ENCODE results near the gene SIRPB2.

Gene SIRPB2

DNA sequence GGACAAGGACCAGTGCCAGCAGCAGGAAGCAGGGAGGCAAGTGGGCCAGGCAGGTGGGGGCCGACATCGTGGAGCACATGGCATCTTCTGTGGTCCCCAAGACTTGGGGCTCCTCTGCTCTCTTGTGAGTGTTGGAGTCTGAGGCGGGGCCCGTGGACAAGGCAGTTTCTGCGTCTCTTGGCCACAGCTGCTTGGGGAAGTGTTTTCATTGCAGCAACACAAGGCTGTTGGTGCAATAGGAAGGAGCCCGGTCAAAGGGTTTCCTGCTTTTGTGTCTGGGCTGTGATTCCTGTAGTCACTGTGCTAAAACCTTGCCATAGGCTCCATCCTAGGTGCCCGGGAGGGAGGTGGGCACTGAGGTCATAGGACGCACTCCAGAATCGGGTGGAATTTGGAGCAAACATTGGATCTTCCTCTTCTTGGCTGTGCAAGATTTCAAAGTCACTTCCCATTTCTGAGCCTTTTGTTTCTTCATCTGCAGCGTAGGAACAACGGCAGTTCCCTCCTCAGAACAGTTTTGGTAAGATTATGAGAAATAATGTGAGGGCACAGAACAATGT, at the start of gene SIRPB2:
Gene SIRPB2, minus strand, starts transcription at position 140 of the 560 bp plus-strand sequence. Its CDS starts 61 bp downstream, at position 79.
- Histone ChIP-seq H3K4me1 (ENCODE audit: control insufficient read depth, insufficient read depth, low read length) (peaks cover 28% of the 10 kb centered on the region), H3K4me3 (ENCODE audit: low read length) (no peak within 1 kb of the TSS), H3K36me3 (ENCODE audit: control insufficient read depth, insufficient read depth, low read length, severe bottlenecking) (no peaks in the 10 kb centered on the region), H3K9me3 (ENCODE audit: control insufficient read depth, low read length) (no peaks in the 10 kb centered on the region), H3K27me3 (replicated peaks; ENCODE audit: control insufficient read depth, insufficient read depth, low read length) (peaks cover 12% of the 10 kb centered on the region), H3K9ac (ENCODE audit: low read length) (no peak within 1 kb of the TSS)
- no peak for DNase-seq (ENCODE audit: low read depth)

DNA sequence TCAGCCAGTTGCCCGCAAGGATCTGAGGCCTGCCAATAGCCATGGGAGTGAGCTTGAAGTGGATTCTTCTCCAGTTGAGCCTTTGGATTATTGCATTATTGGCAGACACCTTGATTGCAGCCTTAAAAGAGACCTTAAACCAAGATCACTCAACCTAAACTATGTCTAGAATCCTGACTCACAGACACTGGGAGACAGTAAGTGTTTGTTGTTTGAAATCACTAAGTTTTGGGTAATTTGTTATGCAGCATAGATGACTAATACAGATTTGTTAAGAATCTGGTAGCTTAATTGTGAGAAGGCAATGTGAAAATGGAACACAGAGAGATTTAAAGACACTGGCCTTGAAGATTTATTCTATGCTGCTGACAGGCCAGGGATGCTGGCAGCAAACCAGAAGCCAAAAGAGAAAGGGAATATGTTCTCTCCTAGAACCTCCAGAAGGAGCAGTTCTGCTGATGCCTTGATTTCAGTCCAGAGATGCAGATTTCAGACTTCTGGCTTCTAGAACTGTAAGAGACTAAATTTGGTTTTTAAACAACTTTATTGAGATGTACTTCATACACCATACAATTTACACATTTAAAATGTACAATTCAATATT, 48.7 kb upstream of the SIRPB2 start:
- Histone ChIP-seq H3K9ac (ENCODE audit: low read length) (no peak overlapping the region), H3K4me3 (ENCODE audit: low read length) (no peak overlapping the region), H3K36me3 (ENCODE audit: control insufficient read depth, insufficient read depth, low read length, severe bottlenecking) (no peaks in the 10 kb centered on the region), H3K4me1 (ENCODE audit: control insufficient read depth, insufficient read depth, low read length) (peaks cover 4% of the 10 kb centered on the region), H3K9me3 (ENCODE audit: control insufficient read depth, low read length) (peaks cover 9% of the 10 kb centered on the region), H3K27me3 (replicated peaks; ENCODE audit: control insufficient read depth, insufficient read depth, low read length) (no peaks in the 10 kb centered on the region)
- DNase-seq (ENCODE audit: low read depth) = no peak

DNA sequence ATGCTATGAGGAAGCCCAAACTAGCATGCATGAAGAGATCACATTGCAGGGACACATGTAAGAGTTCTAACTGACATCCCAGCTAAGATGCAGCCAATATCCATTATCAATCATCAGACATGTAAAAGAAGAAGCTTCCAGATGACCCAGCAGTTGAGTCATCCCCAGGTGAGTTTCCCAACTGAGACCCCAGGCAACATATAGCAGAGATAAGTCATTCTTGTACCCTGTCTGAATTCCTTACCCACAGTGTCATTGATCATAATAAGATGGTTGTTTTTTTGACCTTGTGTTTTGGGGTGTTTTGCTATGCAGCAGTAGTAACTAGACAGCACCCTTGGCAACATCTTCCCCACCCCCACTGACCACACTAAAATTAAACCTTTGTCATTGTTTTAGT, 47.4 kb upstream of the SIRPB2 start:
- no peak overlapping the region for H3K9ac ChIP-seq (ENCODE audit: low read length)
- peaks cover 9% of the 10 kb centered on the region for H3K9me3 ChIP-seq (ENCODE audit: control insufficient read depth, low read length)
- no peak overlapping the region for H3K4me3 ChIP-seq (ENCODE audit: low read length)
- no peak for DNase-seq (ENCODE audit: low read depth)
- H3K4me1 ChIP-seq (ENCODE audit: control insufficient read depth, insufficient read depth, low read length) = peaks cover 11% of the 10 kb centered on the region
- no peaks in the 10 kb centered on the region for H3K27me3 ChIP-seq (replicated peaks; ENCODE audit: control insufficient read depth, insufficient read depth, low read length)
- H3K36me3 ChIP-seq (ENCODE audit: control insufficient read depth, insufficient read depth, low read length, severe bottlenecking) = no peaks in the 10 kb centered on the region

GRCh38 chr20:1537731-1538058, 46.5 kb upstream of the SIRPB2 start:
- Histone ChIP-seq H3K9me3 (ENCODE audit: control insufficient read depth, low read length) (peaks cover 9% of the 10 kb centered on the region), H3K9ac (ENCODE audit: low read length) (no peak overlapping the region), H3K4me3 (ENCODE audit: low read length) (no peak overlapping the region), H3K27me3 (replicated peaks; ENCODE audit: control insufficient read depth, insufficient read depth, low read length) (no peaks in the 10 kb centered on the region), H3K4me1 (ENCODE audit: control insufficient read depth, insufficient read depth, low read length) (peaks cover 11% of the 10 kb centered on the region), H3K36me3 (ENCODE audit: control insufficient read depth, insufficient read depth, low read length, severe bottlenecking) (no peaks in the 10 kb centered on the region)
- DNase-seq (ENCODE audit: low read depth) = no peak

GRCh38 chr20:1536893-1537730, 45.9 kb upstream of the SIRPB2 start:
- DNase-seq (ENCODE audit: low read depth) = no peak
- peaks cover 9% of the 10 kb centered on the region for H3K9me3 ChIP-seq (ENCODE audit: control insufficient read depth, low read length)
- no peaks in the 10 kb centered on the region for H3K27me3 ChIP-seq (replicated peaks; ENCODE audit: control insufficient read depth, insufficient read depth, low read length)
- peaks cover 11% of the 10 kb centered on the region for H3K4me1 ChIP-seq (ENCODE audit: control insufficient read depth, insufficient read depth, low read length)
- H3K9ac ChIP-seq (ENCODE audit: low read length) = no peak overlapping the region
- H3K4me3 ChIP-seq (ENCODE audit: low read length) = no peak overlapping the region
- H3K36me3 ChIP-seq (ENCODE audit: control insufficient read depth, insufficient read depth, low read length, severe bottlenecking) = no peaks in the 10 kb centered on the region

GRCh38 chr20:1535420-1536175, 44.4 kb upstream of the SIRPB2 start:
- no peaks in the 10 kb centered on the region for H3K36me3 ChIP-seq (ENCODE audit: control insufficient read depth, insufficient read depth, low read length, severe bottlenecking)
- H3K9me3 ChIP-seq (ENCODE audit: control insufficient read depth, low read length) = peaks cover 9% of the 10 kb centered on the region
- no peaks in the 10 kb centered on the region for H3K27me3 ChIP-seq (replicated peaks; ENCODE audit: control insufficient read depth, insufficient read depth, low read length)
- DNase-seq (ENCODE audit: low read depth) = no peak
- no peak overlapping the region for H3K9ac ChIP-seq (ENCODE audit: low read length)
- H3K4me3 ChIP-seq (ENCODE audit: low read length) = no peak overlapping the region
- H3K4me1 ChIP-seq (ENCODE audit: control insufficient read depth, insufficient read depth, low read length) = peaks cover 11% of the 10 kb centered on the region

DNA sequence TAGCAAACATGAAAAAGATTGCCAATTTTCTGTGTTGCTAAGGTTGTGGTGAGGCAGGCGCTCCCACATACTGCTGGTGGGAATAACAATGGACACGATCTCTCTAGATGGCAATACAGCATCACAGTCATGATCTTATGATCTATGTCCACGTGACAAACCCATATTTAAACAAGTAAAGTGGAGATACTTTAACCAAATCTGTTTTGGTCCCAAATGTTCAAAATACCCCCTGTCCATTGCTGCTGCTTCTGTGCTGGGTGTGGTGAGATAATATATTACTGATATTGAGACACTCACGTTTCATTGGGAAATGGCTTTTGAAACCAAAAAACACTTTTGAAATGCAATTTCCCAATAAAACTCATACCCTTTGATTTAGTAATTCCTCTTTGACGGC, 43.3 kb upstream of the SIRPB2 start:
- Histone ChIP-seq H3K9ac (ENCODE audit: low read length) (no peak overlapping the region), H3K4me3 (ENCODE audit: low read length) (no peak overlapping the region), H3K9me3 (ENCODE audit: control insufficient read depth, low read length) (peaks cover 2% of the 10 kb centered on the region), H3K27me3 (replicated peaks; ENCODE audit: control insufficient read depth, insufficient read depth, low read length) (no peaks in the 10 kb centered on the region), H3K4me1 (ENCODE audit: control insufficient read depth, insufficient read depth, low read length) (peaks cover 11% of the 10 kb centered on the region), H3K36me3 (ENCODE audit: control insufficient read depth, insufficient read depth, low read length, severe bottlenecking) (no peaks in the 10 kb centered on the region)
- no peak for DNase-seq (ENCODE audit: low read depth)

DNA sequence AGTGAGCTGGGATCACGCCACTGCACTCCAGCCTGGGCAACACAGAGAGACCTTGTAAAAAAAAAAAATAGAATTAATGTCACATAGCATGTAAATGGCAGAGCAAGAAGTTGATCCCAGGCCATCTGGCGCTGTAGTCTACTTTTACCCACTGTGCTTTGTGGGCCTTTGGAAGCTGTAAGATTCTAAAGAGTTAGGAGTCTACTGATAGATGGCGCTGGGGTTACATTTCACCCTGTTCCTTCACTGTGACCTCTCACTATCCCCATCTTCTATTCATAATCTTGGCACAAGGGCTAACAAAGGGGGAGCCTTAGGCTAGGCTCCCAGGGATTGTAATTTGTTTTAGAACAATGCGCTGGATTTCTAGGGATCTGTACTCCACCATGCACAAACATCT, 41.8 kb upstream of the SIRPB2 start:
- H3K9ac ChIP-seq (ENCODE audit: low read length) = no peak overlapping the region
- no peak for DNase-seq (ENCODE audit: low read depth)
- H3K4me3 ChIP-seq (ENCODE audit: low read length) = no peak overlapping the region
- H3K9me3 ChIP-seq (ENCODE audit: control insufficient read depth, low read length) = peaks cover 3% of the 10 kb centered on the region
- H3K4me1 ChIP-seq (ENCODE audit: control insufficient read depth, insufficient read depth, low read length) = peaks cover 11% of the 10 kb centered on the region
- H3K36me3 ChIP-seq (ENCODE audit: control insufficient read depth, insufficient read depth, low read length, severe bottlenecking) = no peaks in the 10 kb centered on the region
- H3K27me3 ChIP-seq (replicated peaks; ENCODE audit: control insufficient read depth, insufficient read depth, low read length) = no peaks in the 10 kb centered on the region

GRCh38 chr20:1528811-1529210, 37.6 kb upstream of the SIRPB2 start:
- Histone ChIP-seq H3K4me1 (ENCODE audit: control insufficient read depth, insufficient read depth, low read length) (no peaks in the 10 kb centered on the region), H3K36me3 (ENCODE audit: control insufficient read depth, insufficient read depth, low read length, severe bottlenecking) (no peaks in the 10 kb centered on the region), H3K4me3 (ENCODE audit: low read length) (no peak overlapping the region), H3K27me3 (replicated peaks; ENCODE audit: control insufficient read depth, insufficient read depth, low read length) (no peaks in the 10 kb centered on the region), H3K9ac (ENCODE audit: low read length) (no peak overlapping the region), H3K9me3 (ENCODE audit: control insufficient read depth, low read length) (peaks cover 6% of the 10 kb centered on the region)
- peak; percentile 17 for DNase-seq (ENCODE audit: low read depth)

DNA sequence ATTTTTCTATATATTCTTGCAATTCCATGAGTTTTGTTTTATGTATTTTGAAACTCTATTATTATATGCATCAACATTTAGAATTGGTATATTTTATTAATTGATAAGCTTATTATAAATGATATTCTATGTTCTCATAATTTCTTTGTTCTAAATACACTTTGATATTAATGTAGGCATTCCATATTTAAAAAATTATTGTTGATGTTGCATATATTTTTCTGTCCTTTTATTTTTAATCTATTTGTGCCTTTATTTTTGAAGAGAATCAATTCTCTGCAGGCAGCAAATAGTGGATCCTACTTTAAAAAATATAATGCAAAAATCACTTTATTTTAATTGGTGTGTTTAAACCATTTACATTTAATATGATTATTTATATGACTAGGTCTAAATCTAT, 36.7 kb upstream of the SIRPB2 start:
- DNase-seq (ENCODE audit: low read depth) = no peak
- Histone ChIP-seq H3K27me3 (replicated peaks; ENCODE audit: control insufficient read depth, insufficient read depth, low read length) (no peaks in the 10 kb centered on the region), H3K9me3 (ENCODE audit: control insufficient read depth, low read length) (peaks cover 6% of the 10 kb centered on the region), H3K4me1 (ENCODE audit: control insufficient read depth, insufficient read depth, low read length) (no peaks in the 10 kb centered on the region), H3K4me3 (ENCODE audit: low read length) (no peak overlapping the region), H3K9ac (ENCODE audit: low read length) (no peak overlapping the region), H3K36me3 (ENCODE audit: control insufficient read depth, insufficient read depth, low read length, severe bottlenecking) (no peaks in the 10 kb centered on the region)

- DNase-seq (ENCODE audit: low read depth) = no peak
These were observed 35.7 kb upstream of the SIRPB2 start for GRCh38 chr20:1526896-1527295.

More at GRCh38 chr20:1526896-1527295, 35.7 kb upstream of the SIRPB2 start:
- Histone ChIP-seq H3K9ac (ENCODE audit: low read length) (no peak overlapping the region), H3K36me3 (ENCODE audit: control insufficient read depth, insufficient read depth, low read length, severe bottlenecking) (no peaks in the 10 kb centered on the region), H3K9me3 (ENCODE audit: control insufficient read depth, low read length) (peaks cover 6% of the 10 kb centered on the region), H3K4me3 (ENCODE audit: low read length) (no peak overlapping the region), H3K4me1 (ENCODE audit: control insufficient read depth, insufficient read depth, low read length) (no peaks in the 10 kb centered on the region), H3K27me3 (replicated peaks; ENCODE audit: control insufficient read depth, insufficient read depth, low read length) (peaks cover 2% of the 10 kb centered on the region)
